Kidney (tissue), 14 donors: Measurements from ENCODE around the gene CCK. TPM values are rescaled to one million over a fixed set of nuclear protein-coding genes. Genes with fewer than 3 reads are reported as not detected.

Experiments
- DNase-seq, 5 donors: peaks; one replicate each; pipeline ENCODE4 v3.0.0-alpha.2; 2013 to 2020
- FAIRE-seq: peaks from 2 replicates; lab custom pipeline; 2012; peaks lifted over from hg19 to GRCh38; lab: Jason Lieb, UNC
- H3K27ac ChIP-seq, 2 donors: one replicate each; pipeline ENCODE4 v1.7.0; 2013; ENCODE audit warnings: low read depth in 2 of 2, low read length in 2 of 2, inconsistent platforms in 1 of 2
- H3K27me3 ChIP-seq: one replicate; pipeline ENCODE4 v1.7.1; 2013; ENCODE audit warnings: low read length, inconsistent platforms; ENCODE audit not compliant: control insufficient read depth, insufficient read depth
- H3K36me3 ChIP-seq, 3 donors: one replicate each; pipeline versions ENCODE4 v1.7.0 to v1.7.1; 2013; ENCODE audit warnings: low read length in 3 of 3, control low read depth in 1 of 3, inconsistent platforms in 1 of 3; ENCODE audit not compliant: insufficient read depth in 3 of 3, control insufficient read depth in 2 of 3
- H3K4me1 ChIP-seq, 3 donors: one replicate each; pipeline versions ENCODE4 v1.7.0 to v1.7.1; 2013; ENCODE audit warnings: low read length in 3 of 3, inconsistent platforms in 1 of 3, low read depth in 1 of 3; ENCODE audit not compliant: control insufficient read depth in 2 of 3, insufficient read depth in 2 of 3
- H3K4me3 ChIP-seq, 3 donors: one replicate each; pipeline versions ENCODE4 v1.7.0 to v1.8.1; 2013; ENCODE audit warnings: low read length in 3 of 3, control low read depth in 1 of 3, inconsistent platforms in 1 of 3
- H3K9ac ChIP-seq, 3 donors: one replicate each; pipeline versions ENCODE4 v1.7.0 to v1.7.1; 2013; ENCODE audit warnings: low read length in 3 of 3, control low read depth in 1 of 3, inconsistent platforms in 1 of 3
- H3K9me3 ChIP-seq, 3 donors: one replicate each; pipeline versions ENCODE4 v1.7.0 to v1.7.1; 2013; ENCODE audit warnings: low read length in 3 of 3, control low read depth in 1 of 3, inconsistent platforms in 1 of 3; ENCODE audit not compliant: control insufficient read depth in 2 of 3, insufficient read depth in 1 of 3
- CTCF ChIP-seq: IDR thresholded peaks from 3 replicates; pipeline ENCODE4 v1.5.1; 2012; ENCODE audit warnings: mild to moderate bottlenecking, moderate library complexity, borderline replicate concordance; ENCODE audit not compliant: insufficient read depth; ENCODE audit errors: extremely low read depth
- intact Hi-C: fragments of 100-400 bp; cut with DNase I; formaldehyde crosslinking; loops from one replicate; pipeline ENCODE4 v1.11.1; 2022
- polyA plus RNA-seq: library from polyadenylated mRNA; stranded (reverse); fragments of 350-450 nt; fragmentation: Illumina TruSeq; extraction: RNeasy Lipid Tissue Mini Kit (QIAGEN cat#74804); gene quantifications from one replicate; pipeline ENCODE4 v1.2.3, GENCODE V29; 2014; ENCODE audit warnings: low read depth, low replicate concordance; ENCODE audit not compliant: insufficient read depth
- total RNA-seq: library from RNA; stranded (reverse); fragmentation: NEBNext Ultra II Directional; extraction: Animal tissue kit (Norgen Biotek cat#: 25700); gene quantifications from one replicate; pipeline ENCODE4 v1.2.1, GENCODE V29; 2021
- donor health status: control.
- donor health status: control.
- donor health status: control.
- donor health status: control.
- donor health status: control.
- donor health status: DM: yes; HTN: yes; CAD: no.
- donor health status: Normal renal cell carcinoma (clear cell type).

The CCK gene
- total and polyA plus RNA-seq, 2 donors from 2014 or later, result not detected

GRCh38 chr3:42274266-42274665 is 8.3 kb upstream of the CCK start:
- Histone ChIP-seq H3K9me3 (no peaks in the 10 kb centered on the region), H3K27me3 (no peaks in the 10 kb centered on the region), H3K27ac (no peak overlapping the region), H3K36me3 (no peaks in the 10 kb centered on the region), H3K4me3 (no peak overlapping the region), H3K4me1 (no peaks in the 10 kb centered on the region), H3K9ac (no peak overlapping the region)
- no peak for DNase-seq
- no peak for TF ChIP-seq CTCF
- no peak for FAIRE-seq
- intact Hi-C loops, result no loop called here

- Histone ChIP-seq H3K4me1 (no peaks in the 10 kb centered on the region), H3K9ac (no peak overlapping the region), H3K9me3 (no peaks in the 10 kb centered on the region), H3K27ac (no peak overlapping the region), H3K36me3 (no peaks in the 10 kb centered on the region), H3K27me3 (no peaks in the 10 kb centered on the region), H3K4me3 (no peak overlapping the region)
- DNase-seq (no peak), FAIRE-seq (no peak)
- intact Hi-C loops, result no loop called here
- no peak for TF ChIP-seq CTCF
Measured at GRCh38 chr3:42273361-42273760, 7.4 kb upstream of the CCK start.

- no peak overlapping the region for H3K27ac ChIP-seq
- H3K4me1 ChIP-seq, result no peaks in the 10 kb centered on the region
- intact Hi-C loops, result no loop called here
- DNase-seq (no peak), FAIRE-seq (no peak)
- H3K9me3 ChIP-seq, result no peaks in the 10 kb centered on the region
- TF ChIP-seq CTCF, result no peak
- no peak overlapping the region for H3K9ac ChIP-seq
- peaks cover 4% of the 10 kb centered on the region for H3K27me3 ChIP-seq
- H3K4me3 ChIP-seq, result no peak overlapping the region
- no peaks in the 10 kb centered on the region for H3K36me3 ChIP-seq
Measured at GRCh38 chr3:42271786-42272185, 5.8 kb upstream of the CCK start.

- no peak overlapping the region for H3K27ac ChIP-seq
- no peaks in the 10 kb centered on the region for H3K4me1 ChIP-seq
- no peaks in the 10 kb centered on the region for H3K36me3 ChIP-seq
- H3K4me3 ChIP-seq, result no peak overlapping the region
- no peak for TF ChIP-seq CTCF
- H3K9me3 ChIP-seq, result no peaks in the 10 kb centered on the region
- FAIRE-seq, result no peak
- no peak for DNase-seq
- intact Hi-C loops, result no loop called here
- no peak overlapping the region for H3K9ac ChIP-seq
- peaks cover 9% of the 10 kb centered on the region for H3K27me3 ChIP-seq
Measured at GRCh38 chr3:42270561-42270960, 4.6 kb upstream of the CCK start.
